Fibroblast of lung (primary cell): ENCODE data around the gene KRT4. TPM values are rescaled to one million over a fixed set of nuclear protein-coding genes. Genes with fewer than 3 reads are reported as not detected.

ENCODE experiments used
- DNase-seq, 2 donors: peaks; one replicate each; pipeline versions ENCODE4 v3.0.0 to v3.0.0-alpha.2; 2010; ENCODE audit warnings: low read depth in 2 of 2
- H2AFZ ChIP-seq: 2 replicates; pipeline ENCODE4 v1.5.1; 2012; ENCODE audit warnings: low read length, control low read depth, inconsistent platforms
- H3K27ac ChIP-seq: 2 replicates; pipeline ENCODE4 v1.5.1; 2011; ENCODE audit warnings: low read length, control low read depth; ENCODE audit not compliant: insufficient read depth
- H3K27me3 ChIP-seq: 2 replicates; pipeline ENCODE4 v1.5.1; 2011; ENCODE audit warnings: mild to moderate bottlenecking, low read length; ENCODE audit not compliant: control insufficient read depth, insufficient read depth
- H3K36me3 ChIP-seq: 2 replicates; pipeline ENCODE4 v1.5.1; 2011; ENCODE audit warnings: low read length; ENCODE audit not compliant: control insufficient read depth, insufficient read depth
- H3K4me1 ChIP-seq: 2 replicates; pipeline ENCODE4 v1.5.1; 2011; ENCODE audit warnings: low read length; ENCODE audit not compliant: control insufficient read depth, insufficient read depth; ENCODE audit errors: extremely low read depth
- H3K4me2 ChIP-seq: 2 replicates; pipeline ENCODE4 v1.5.1; 2011; ENCODE audit warnings: low read length, control low read depth; ENCODE audit not compliant: insufficient read depth; ENCODE audit errors: extremely low read depth
- H3K4me3 ChIP-seq, 4 experiments: fragments of 200-600 bp in 1 of 4; sonication (generic) in 1 of 4; replicated peaks in 1 of 4; 2 replicates each; pipeline ENCODE4 v1.5.1; 2011 to 2016; ENCODE audit warnings: low read length in 4 of 4, low read depth in 3 of 4, mild to moderate bottlenecking in 3 of 4, control low read depth in 2 of 4, inconsistent platforms in 1 of 4, mixed read lengths in 1 of 4; ENCODE audit not compliant: insufficient read depth in 1 of 4; ENCODE audit errors: control extremely low read depth in 1 of 4
- H3K79me2 ChIP-seq: 2 replicates; pipeline ENCODE4 v1.5.1; 2012; ENCODE audit warnings: mild to moderate bottlenecking, low read length, inconsistent platforms; ENCODE audit not compliant: control insufficient read depth, insufficient read depth
- H3K9ac ChIP-seq: 2 replicates; pipeline ENCODE4 v1.5.1; 2011; ENCODE audit warnings: mild to moderate bottlenecking, low read length, control low read depth; ENCODE audit not compliant: insufficient read depth
- H3K9me3 ChIP-seq: 2 replicates; pipeline ENCODE4 v1.5.1; 2012; ENCODE audit warnings: low read depth, low read length; ENCODE audit not compliant: control insufficient read depth, insufficient read depth
- H4K20me1 ChIP-seq: 2 replicates; pipeline ENCODE4 v1.5.1; 2011; ENCODE audit warnings: low read length; ENCODE audit not compliant: control insufficient read depth, insufficient read depth; ENCODE audit errors: extremely low read depth
- CTCF ChIP-seq, 2 donors: IDR thresholded peaks in 1 of 2; conservative IDR thresholded peaks in 1 of 2; 1 replicate in 1 of 2; 2 replicates in 1 of 2; pipeline ENCODE4 v1.5.1; 2011 to 2012; ENCODE audit warnings: low read length in 2 of 2, control low read depth in 1 of 2, inconsistent platforms in 1 of 2, low read depth in 1 of 2, mild to moderate bottlenecking in 1 of 2
- EZH2 ChIP-seq: IDR thresholded peaks from 2 replicates; pipeline ENCODE4 v1.5.1; 2012; ENCODE audit warnings: low read length, control low read depth, mild to moderate bottlenecking; ENCODE audit errors: missing control alignments
- polyA plus RNA-seq, 2 donors: library from polyadenylated mRNA; depleted of rRNA in 1 of 2; stranded (reverse) in 1 of 2; unstranded in 1 of 2; fragments of >200 nt; gene quantifications; 2 replicates each; pipeline ENCODE4 v1.2.1, GENCODE V29; 2011 to 2012; ENCODE audit warnings: missing spikeins in 1 of 2
- total RNA-seq: library from RNA; depleted of rRNA; stranded (reverse); fragments of >200 nt; gene quantifications from 2 replicates; pipeline ENCODE4 v1.2.1, GENCODE V29; 2014

Gene KRT4
- total and polyA plus RNA-seq, 2 donors (not counting 1 experiment from before 2014, with no cell fraction given) = under 0.01 to 0.23 TPM

GRCh38 chr12:52776435-52776834 is 37.5 kb downstream of the KRT4 start:
- Histone ChIP-seq H3K4me3 (no peak overlapping the region), H3K4me2 (no peak overlapping the region), H3K4me1 (no peaks in the 10 kb centered on the region), H3K27ac (no peak overlapping the region), H3K9me3 (no peaks in the 10 kb centered on the region), H3K27me3 (peaks cover 18% of the 10 kb centered on the region), H3K36me3 (no peaks in the 10 kb centered on the region), H2AFZ (no peak overlapping the region), H3K9ac (no peak overlapping the region), H3K79me2 (no peaks in the 10 kb centered on the region), H4K20me1 (no peaks in the 10 kb centered on the region)
- DNase-seq = no peak
- TF ChIP-seq EZH2 (no peak), CTCF (conservative IDR thresholded peaks at IDR 0.05 in 1 of 2, IDR thresholded peaks at IDR 0.05 in 1 of 2; ENCODE audit: low read depth in 1 of 2, low read length in 2 of 2) (no peak)

GRCh38 chr12:52774629-52775250 is 39.2 kb downstream of the KRT4 start:
- H3K4me3 ChIP-seq = no peak overlapping the region
- H3K27me3 ChIP-seq = peaks cover 13% of the 10 kb centered on the region
- H3K36me3 ChIP-seq = no peaks in the 10 kb centered on the region
- no peak overlapping the region for H2AFZ ChIP-seq
- no peak overlapping the region for H3K9ac ChIP-seq
- no peaks in the 10 kb centered on the region for H4K20me1 ChIP-seq
- no peaks in the 10 kb centered on the region for H3K9me3 ChIP-seq
- H3K27ac ChIP-seq = no peak overlapping the region
- no peak for DNase-seq
- H3K79me2 ChIP-seq = no peaks in the 10 kb centered on the region
- TF ChIP-seq CTCF (conservative IDR thresholded peaks at IDR 0.05 in 1 of 2, IDR thresholded peaks at IDR 0.05 in 1 of 2; ENCODE audit: low read depth in 1 of 2, low read length in 2 of 2) (no peak), EZH2 (no peak)
- H3K4me1 ChIP-seq = no peaks in the 10 kb centered on the region
- H3K4me2 ChIP-seq = no peak overlapping the region

GRCh38 chr12:52772772-52773171 is 41.1 kb downstream of the KRT4 start:
- Histone ChIP-seq H3K36me3 (no peaks in the 10 kb centered on the region), H2AFZ (no peak overlapping the region), H3K4me3 (no peak overlapping the region), H3K9me3 (no peaks in the 10 kb centered on the region), H3K4me2 (no peak overlapping the region), H3K27ac (no peak overlapping the region), H3K9ac (no peak overlapping the region), H3K79me2 (no peaks in the 10 kb centered on the region), H4K20me1 (no peaks in the 10 kb centered on the region), H3K4me1 (no peaks in the 10 kb centered on the region), H3K27me3 (peaks cover 12% of the 10 kb centered on the region)
- TF ChIP-seq EZH2 (no peak), CTCF (conservative IDR thresholded peaks at IDR 0.05 in 1 of 2, IDR thresholded peaks at IDR 0.05 in 1 of 2; ENCODE audit: low read depth in 1 of 2, low read length in 2 of 2) (no peak)
- no peak for DNase-seq
